Stomach smooth muscle (tissue), 2 donors: Measurements from ENCODE around the gene SNORC.
"Not testable (repeated sequence)": the region's sequence is repeated elsewhere in the genome, so short reads cannot be mapped to it uniquely, and the experiment has no call there.

Experiments
- H3K27ac ChIP-seq: one replicate; pipeline ENCODE4 v1.7.0; 2013; ENCODE audit warnings: mild to moderate bottlenecking, low read length, inconsistent platforms
- H3K27me3 ChIP-seq, 2 donors: one replicate each; pipeline ENCODE4 v1.7.0; 2013; ENCODE audit warnings: low read length in 2 of 2; ENCODE audit not compliant: insufficient read depth in 2 of 2, control insufficient read depth in 1 of 2
- H3K36me3 ChIP-seq, 2 donors: one replicate each; pipeline ENCODE4 v1.7.0; 2013; ENCODE audit warnings: low read length in 2 of 2; ENCODE audit not compliant: control insufficient read depth in 2 of 2, insufficient read depth in 2 of 2
- H3K4me1 ChIP-seq: one replicate; pipeline ENCODE4 v1.7.0; 2013; ENCODE audit warnings: low read length; ENCODE audit not compliant: control insufficient read depth, insufficient read depth
- H3K4me3 ChIP-seq, 2 donors: one replicate each; pipeline ENCODE4 v1.7.0; 2013; ENCODE audit warnings: low read length in 2 of 2
- H3K9ac ChIP-seq, 2 donors: one replicate each; pipeline ENCODE4 v1.7.0; 2013; ENCODE audit warnings: low read length in 2 of 2, mild to moderate bottlenecking in 1 of 2
- H3K9me3 ChIP-seq, 2 donors: one replicate each; pipeline ENCODE4 v1.7.0; 2013; ENCODE audit warnings: low read length in 2 of 2; ENCODE audit not compliant: control insufficient read depth in 2 of 2
- donor health status: healthy.
- donor health status: Pancreatic carcinoma.

Gene SNORC

GRCh38 chr2:232898592-232899543 lies 28.8 kb downstream of the SNORC start:
- Histone ChIP-seq H3K27me3 (peaks cover 11 to 15% of the 10 kb centered on the region in 2 donors), H3K9me3 (no peaks in the 10 kb centered on the region), H3K4me1 (no peaks in the 10 kb centered on the region), H3K36me3 (no peaks in the 10 kb centered on the region), H3K4me3 (no peak overlapping the region), H3K9ac (no peak overlapping the region), H3K27ac (no peak overlapping the region)

GRCh38 chr2:232900811-232901735 lies 31.0 kb downstream of the SNORC start:
- H3K27me3 ChIP-seq, result peaks cover 9 to 15% of the 10 kb centered on the region in 2 donors
- H3K4me3 ChIP-seq, result no peak overlapping the region
- H3K36me3 ChIP-seq, result no peaks in the 10 kb centered on the region
- H3K4me1 ChIP-seq, result no peaks in the 10 kb centered on the region
- no peak overlapping the region for H3K27ac ChIP-seq
- H3K9ac ChIP-seq, result no peak overlapping the region
- no peaks in the 10 kb centered on the region for H3K9me3 ChIP-seq

- Histone ChIP-seq H3K27me3 (peaks cover 9 to 15% of the 10 kb centered on the region in 2 donors), H3K9me3 (no peaks in the 10 kb centered on the region), H3K9ac (no peak overlapping the region), H3K27ac (no peak overlapping the region), H3K36me3 (no peaks in the 10 kb centered on the region), H3K4me1 (no peaks in the 10 kb centered on the region), H3K4me3 (no peak overlapping the region)
These were observed 31.9 kb downstream of the SNORC start for GRCh38 chr2:232901736-232902578.

GRCh38 chr2:232903989-232904388 lies 33.9 kb downstream of the SNORC start:
- H3K36me3 ChIP-seq, result no peaks in the 10 kb centered on the region
- peaks cover 9 to 19% of the 10 kb centered on the region in 2 donors for H3K27me3 ChIP-seq
- H3K9me3 ChIP-seq, result no peaks in the 10 kb centered on the region
- no peak overlapping the region for H3K9ac ChIP-seq
- no peaks in the 10 kb centered on the region for H3K4me1 ChIP-seq
- no peak overlapping the region for H3K27ac ChIP-seq
- H3K4me3 ChIP-seq, result no peak overlapping the region

- not testable (repeated sequence) for H3K9ac ChIP-seq, H3K4me1 ChIP-seq, H3K4me3 ChIP-seq, H3K27me3 ChIP-seq, H3K27ac ChIP-seq, H3K36me3 ChIP-seq, H3K9me3 ChIP-seq
These were observed 37.0 kb downstream of the SNORC start for GRCh38 chr2:232906867-232907717.

- H3K36me3 ChIP-seq, H3K9ac ChIP-seq, H3K4me3 ChIP-seq, H3K4me1 ChIP-seq, H3K27ac ChIP-seq, H3K9me3 ChIP-seq, H3K27me3 ChIP-seq: not testable (repeated sequence)
These were observed 37.6 kb downstream of the SNORC start for GRCh38 chr2:232907718-232908085.

GRCh38 chr2:232908695-232909094 lies 38.6 kb downstream of the SNORC start:
- Histone ChIP-seq H3K4me3 (no peak overlapping the region), H3K36me3 (no peaks in the 10 kb centered on the region), H3K9me3 (peaks cover 0 to 2% of the 10 kb centered on the region in 2 donors), H3K27me3 (peaks cover 3 to 6% of the 10 kb centered on the region in 2 donors), H3K9ac (no peak overlapping the region), H3K27ac (no peak overlapping the region), H3K4me1 (no peaks in the 10 kb centered on the region)

- Histone ChIP-seq H3K9me3 (peaks cover 0 to 2% of the 10 kb centered on the region in 2 donors), H3K36me3 (no peaks in the 10 kb centered on the region), H3K9ac (no peak overlapping the region), H3K27me3 (peaks cover 3 to 6% of the 10 kb centered on the region in 2 donors), H3K4me1 (no peaks in the 10 kb centered on the region), H3K27ac (no peak overlapping the region), H3K4me3 (no peak overlapping the region)
These were observed 40.3 kb downstream of the SNORC start for GRCh38 chr2:232910376-232910775.

- Histone ChIP-seq H3K4me3 (no peak overlapping the region), H3K4me1 (no peaks in the 10 kb centered on the region), H3K27me3 (peaks cover 6 to 7% of the 10 kb centered on the region in 2 donors), H3K9me3 (peaks cover 0 to 2% of the 10 kb centered on the region in 2 donors), H3K27ac (no peak overlapping the region), H3K36me3 (no peaks in the 10 kb centered on the region), H3K9ac (no peak overlapping the region)
These were observed 41.7 kb downstream of the SNORC start for GRCh38 chr2:232911712-232912277.
